Naive thymus-derived CD4-positive, alpha-beta T cell (primary cell): Measurements from ENCODE around the gene TNFAIP8L2. TPM values are rescaled to one million over a fixed set of nuclear protein-coding genes. Genes with fewer than 3 reads are reported as not detected.

Experiments
- ATAC-seq: fragments of 150-1000 bp; cut with Tn5 transposase; 2 replicates; pipeline ENCODE4 v1.10.0; 2021; ENCODE audit warnings: mild to moderate bottlenecking, moderate library complexity
- CTCF ChIA-PET: fragments of 350-600 bp; sonication (Branson Sonifier 250); formaldehyde crosslinking; loops from one replicate; lab custom pipeline; 2021; ENCODE audit warnings: antibody characterized with exemption; lab: Charles Lee
- POLR2A ChIA-PET: fragments of 350-600 bp; sonication (Branson Sonifier 250); formaldehyde crosslinking; loops from one replicate; lab custom pipeline; 2021; ENCODE audit warnings: antibody characterized with exemption, inconsistent platforms; lab: Charles Lee
- DNase-seq, 9 donors: peaks; one replicate each; pipeline versions ENCODE4 v3.0.0 to v3.0.0-alpha.2; 2020 to 2022; ENCODE audit warnings: mixed read lengths in 1 of 9
- H3K27ac ChIP-seq: one replicate; pipeline ENCODE4 v1.7.0; 2013; ENCODE audit warnings: mild to moderate bottlenecking, low read depth, low read length, moderate library complexity
- H3K27me3 ChIP-seq, 2 donors: one replicate each; pipeline ENCODE4 v1.7.0; 2013; ENCODE audit warnings: low read length in 2 of 2, mild to moderate bottlenecking in 2 of 2, moderate library complexity in 2 of 2; ENCODE audit not compliant: control insufficient read depth in 2 of 2, insufficient read depth in 2 of 2
- H3K36me3 ChIP-seq, 3 experiments: 1 replicate in 2 of 3; 2 replicates in 1 of 3; pipeline ENCODE4 v1.7.0; 2013; ENCODE audit warnings: low read length in 3 of 3, mild to moderate bottlenecking in 3 of 3, moderate library complexity in 1 of 3; ENCODE audit not compliant: insufficient read depth in 3 of 3, control insufficient read depth in 2 of 3
- H3K4me1 ChIP-seq, 2 donors: one replicate each; pipeline ENCODE4 v1.7.0; 2013; ENCODE audit warnings: low read length in 2 of 2, mild to moderate bottlenecking in 2 of 2, moderate library complexity in 1 of 2; ENCODE audit not compliant: control insufficient read depth in 2 of 2, insufficient read depth in 2 of 2
- H3K4me3 ChIP-seq: 2 replicates; pipeline ENCODE4 v1.7.0; 2013; ENCODE audit warnings: mild to moderate bottlenecking, low read length
- H3K9me3 ChIP-seq, 3 experiments: 1 replicate in 2 of 3; 2 replicates in 1 of 3; pipeline ENCODE4 v1.7.0; 2013; ENCODE audit warnings: low read length in 3 of 3; ENCODE audit not compliant: control insufficient read depth in 2 of 3
- H3K27ac Mint-ChIP-seq, 9 donors: one replicate each; pipeline ENCODE4 v1.8.0; 2020 to 2022; ENCODE audit warnings: mixed read lengths in 9 of 9, mild to moderate bottlenecking in 8 of 9, moderate library complexity in 5 of 9, inconsistent platforms in 2 of 9
- H3K27me3 Mint-ChIP-seq, 5 donors: one replicate each; pipeline ENCODE4 v1.8.0; 2021 to 2022; ENCODE audit warnings: mixed read lengths in 5 of 5, mild to moderate bottlenecking in 1 of 5
- H3K36me3 Mint-ChIP-seq, 5 donors: one replicate each; pipeline ENCODE4 v1.8.0; 2020 to 2022; ENCODE audit warnings: mixed read lengths in 5 of 5, mild to moderate bottlenecking in 3 of 5, inconsistent platforms in 1 of 5
- H3K4me1 Mint-ChIP-seq, 7 donors: one replicate each; pipeline ENCODE4 v1.8.0; 2020 to 2022; ENCODE audit warnings: mixed read lengths in 7 of 7, mild to moderate bottlenecking in 3 of 7, inconsistent platforms in 1 of 7
- H3K4me3 Mint-ChIP-seq, 10 donors: one replicate each; pipeline ENCODE4 v1.8.0; 2020 to 2022; ENCODE audit warnings: mild to moderate bottlenecking in 10 of 10, mixed read lengths in 10 of 10, moderate library complexity in 6 of 10, inconsistent platforms in 2 of 10
- H3K9me3 Mint-ChIP-seq, 11 donors: one replicate each; pipeline ENCODE4 v1.8.0; 2020 to 2022; ENCODE audit warnings: mixed read lengths in 11 of 11, mild to moderate bottlenecking in 4 of 11, inconsistent platforms in 1 of 11, moderate library complexity in 1 of 11
- intact Hi-C, 2 donors: fragments of 100-400 bp; cut with micrococcal nuclease; formaldehyde crosslinking; loops; one replicate each; pipeline ENCODE4 v1.15.1; 2023
- polyA plus RNA-seq, 2 donors: library from polyadenylated mRNA; unstranded; fragments of 300-500 nt; fragmentation: Illumina TruSeq; gene quantifications; one replicate each; pipeline ENCODE4 v1.2.3, GENCODE V29; 2021
- total RNA-seq, 6 experiments: library from RNA in 5 of 6; stranded (reverse) in 5 of 6; gene quantifications; 1 replicate in 5 of 6; 2 replicates in 1 of 6; pipeline ENCODE4 v1.2.3 and lab custom pipeline; 2021 to 2026

The TNFAIP8L2 gene
- total RNA-seq (10 to 100 TPM in 4 of 5 experiments, 1 to 10 TPM in 1; 3.1 to 59.4 (median 37.6) TPM), polyA plus RNA-seq (10 to 100 TPM; 17.1 to 77.3 TPM), total RNA-seq (lab: John Stamatoyannopoulos, UW) (5.0 reads per million, percentile 24 among the genes with 10 or more reads in this experiment)

- POLR2A ChIA-PET, result interaction anchor here (0.5 to 6.9 kb wide), 38 partner anchors 9 to 793 kb away, joined by 3 to 76 read pairs (median 4); partner anchors contain the start of genes C1orf56, CDC42SE1, LYSMD1 and MINDY1
- H3K27ac Mint-ChIP-seq, result peak within 1 kb of the TSS; percentile 88 to 97 (median 95)
- no peaks in the 10 kb centered on the region for H3K9me3 Mint-ChIP-seq
- DNase-seq, result peak in 7 of 9 donors; percentile 50 to 75 (median 66)
- Histone ChIP-seq H3K27me3 (no peaks in the 10 kb centered on the region), H3K27ac (peak within 1 kb of the TSS; percentile 78), H3K36me3 (peaks cover 0 to 16% (median 3%) of the 10 kb centered on the region in 3 experiments), H3K4me1 (peaks cover 23 to 27% of the 10 kb centered on the region in 2 donors), H3K9me3 (no peaks in the 10 kb centered on the region), H3K4me3 (peak within 1 kb of the TSS; percentile 98)
- ATAC-seq, result peak; percentile 90
- CTCF ChIA-PET, result interaction anchor here (0.5 to 6.6 kb wide), 23 partner anchors 9 to 593 kb away, joined by 3 to 130 read pairs (median 4); partner anchors contain the start of genes C1orf56, CDC42SE1, GABPB2 and LYSMD1
- intact Hi-C loops, result loop anchor here (1.0 to 10.0 kb wide), 18 partner anchors 10 to 595 kb away; partner anchors contain the start of genes SEMA6C (in 2 of the 2), GABPB2 (in 1 of the 2), GOLPH3L (in 1 of the 2) and MINDY1 (in 1 of the 2)
- peaks cover 34 to 61% (median 46%) of the 10 kb centered on the region in 7 donors for H3K4me1 Mint-ChIP-seq
- H3K4me3 Mint-ChIP-seq, result peak within 1 kb of the TSS; percentile 93 to 100 (median 99)
- no peaks in the 10 kb centered on the region for H3K27me3 Mint-ChIP-seq
- peaks cover 0 to 36% (median 23%) of the 10 kb centered on the region in 5 donors for H3K36me3 Mint-ChIP-seq
Measured at GRCh38 chr1:151156515-151156819, at the start of gene TNFAIP8L2. Gene TNFAIP8L2, plus strand, starts transcription at chr1:151156649. Its CDS starts 2,049 bp downstream, at chr1:151158698.

GRCh38 chr1:151106894-151107293 is 49.6 kb upstream of the TNFAIP8L2 start:
- H3K9me3 Mint-ChIP-seq, result peaks cover 0 to 2% (median 0%) of the 10 kb centered on the region in 11 donors
- Histone ChIP-seq H3K9me3 (no peaks in the 10 kb centered on the region), H3K27me3 (no peaks in the 10 kb centered on the region), H3K27ac (no peak overlapping the region), H3K4me1 (no peaks in the 10 kb centered on the region), H3K36me3 (peaks cover 4 to 36% (median 4%) of the 10 kb centered on the region in 3 experiments), H3K4me3 (no peak overlapping the region)
- DNase-seq, result no peak
- H3K4me3 Mint-ChIP-seq, result no peak overlapping the region
- H3K36me3 Mint-ChIP-seq, result peaks cover 0 to 31% (median 8%) of the 10 kb centered on the region in 5 donors
- no peak for ATAC-seq
- ChIA-PET POLR2A (interaction anchor here (0.6 kb wide), 1 partner anchor 112 kb away, joined by 3 read pairs; no protein-coding TSS in a partner anchor), CTCF (no interaction called here)
- intact Hi-C loops, result no loop called here
- H3K27ac Mint-ChIP-seq, result no peak overlapping the region
- no peaks in the 10 kb centered on the region for H3K27me3 Mint-ChIP-seq
- H3K4me1 Mint-ChIP-seq, result no peaks in the 10 kb centered on the region

- no peak overlapping the region for H3K27ac Mint-ChIP-seq
- ATAC-seq (no peak), DNase-seq (no peak)
- no peaks in the 10 kb centered on the region for H3K4me1 ChIP-seq
- no peaks in the 10 kb centered on the region for H3K27me3 ChIP-seq
- intact Hi-C loops, result no loop called here
- no peaks in the 10 kb centered on the region for H3K9me3 ChIP-seq
- peaks cover 4 to 36% (median 4%) of the 10 kb centered on the region in 3 experiments for H3K36me3 ChIP-seq
- H3K9me3 Mint-ChIP-seq, result peaks cover 0 to 2% (median 0%) of the 10 kb centered on the region in 11 donors
- H3K27ac ChIP-seq, result no peak overlapping the region
- H3K4me1 Mint-ChIP-seq, result no peaks in the 10 kb centered on the region
- CTCF ChIA-PET, result interaction anchor here (1.4 kb wide), 1 partner anchor 9 kb away, joined by 6 read pairs; no protein-coding TSS in a partner anchor
- peaks cover 0 to 31% (median 8%) of the 10 kb centered on the region in 5 donors for H3K36me3 Mint-ChIP-seq
- no peaks in the 10 kb centered on the region for H3K27me3 Mint-ChIP-seq
- POLR2A ChIA-PET, result no interaction called here
- no peak overlapping the region for H3K4me3 ChIP-seq
- no peak overlapping the region for H3K4me3 Mint-ChIP-seq
Measured at GRCh38 chr1:151108331-151108730, 48.1 kb upstream of the TNFAIP8L2 start.

GRCh38 chr1:151113877-151114276 is 42.6 kb upstream of the TNFAIP8L2 start:
- H3K36me3 ChIP-seq, result peaks cover 0 to 29% (median 4%) of the 10 kb centered on the region in 3 experiments
- ChIA-PET POLR2A (interaction anchor here (0.7 kb wide), 1 partner anchor 41 kb away, joined by 4 read pairs; no protein-coding TSS in a partner anchor), CTCF (interaction anchor here (0.6 to 1.3 kb wide), 3 partner anchors 138 to 214 kb away, joined by 4 to 6 read pairs (median 5); no protein-coding TSS in a partner anchor)
- ATAC-seq, result no peak
- Mint-ChIP-seq H3K4me1 (no peaks in the 10 kb centered on the region), H3K27ac (peak overlapping the region in 1 of 9 donors; percentile 33), H3K27me3 (no peaks in the 10 kb centered on the region), H3K36me3 (peaks cover 6 to 13% (median 11%) of the 10 kb centered on the region in 5 donors), H3K4me3 (no peak overlapping the region), H3K9me3 (no peaks in the 10 kb centered on the region)
- intact Hi-C loops, result no loop called here
- no peaks in the 10 kb centered on the region for H3K27me3 ChIP-seq
- H3K4me1 ChIP-seq, result no peaks in the 10 kb centered on the region
- H3K9me3 ChIP-seq, result no peaks in the 10 kb centered on the region
- H3K27ac ChIP-seq, result no peak overlapping the region
- DNase-seq, result no peak
- no peak overlapping the region for H3K4me3 ChIP-seq

GRCh38 chr1:151124763-151125403 is 31.6 kb upstream of the TNFAIP8L2 start:
- Histone ChIP-seq H3K36me3 (peaks cover 0 to 20% (median 0%) of the 10 kb centered on the region in 3 experiments), H3K27me3 (no peaks in the 10 kb centered on the region), H3K9me3 (no peaks in the 10 kb centered on the region), H3K27ac (no peak overlapping the region), H3K4me3 (no peak overlapping the region), H3K4me1 (no peaks in the 10 kb centered on the region)
- H3K4me1 Mint-ChIP-seq, result peaks cover 0 to 4% (median 0%) of the 10 kb centered on the region in 7 donors
- H3K4me3 Mint-ChIP-seq, result no peak overlapping the region
- ATAC-seq (no peak), DNase-seq (no peak)
- H3K36me3 Mint-ChIP-seq, result peaks cover 0 to 18% (median 15%) of the 10 kb centered on the region in 5 donors
- no peaks in the 10 kb centered on the region for H3K27me3 Mint-ChIP-seq
- peak overlapping the region in 1 of 9 donors; percentile 43 for H3K27ac Mint-ChIP-seq
- ChIA-PET CTCF (no interaction called here), POLR2A (no interaction called here)
- intact Hi-C loops, result no loop called here
- H3K9me3 Mint-ChIP-seq, result peaks cover 0 to 1% (median 0%) of the 10 kb centered on the region in 11 donors

- H3K27me3 Mint-ChIP-seq, result peaks cover 0 to 12% (median 0%) of the 10 kb centered on the region in 5 donors
- peaks cover 0 to 4% of the 10 kb centered on the region in 2 donors for H3K4me1 ChIP-seq
- H3K9me3 ChIP-seq, result no peaks in the 10 kb centered on the region
- ChIA-PET CTCF (interaction anchor here (0.6 to 0.9 kb wide), 2 partner anchors 43 to 830 kb away, joined by 3 to 8 read pairs; no protein-coding TSS in a partner anchor), POLR2A (interaction anchor here (0.6 to 3.1 kb wide), 3 partner anchors 12 to 723 kb away, joined by 3 to 12 read pairs (median 5); partner anchors contain the start of gene TNFAIP8L2)
- ATAC-seq (no peak), DNase-seq (no peak)
- H3K9me3 Mint-ChIP-seq, result peaks cover 0 to 1% (median 0%) of the 10 kb centered on the region in 11 donors
- intact Hi-C loops, result no loop called here
- no peak overlapping the region for H3K4me3 Mint-ChIP-seq
- H3K27ac Mint-ChIP-seq, result no peak overlapping the region
- H3K36me3 ChIP-seq, result no peaks in the 10 kb centered on the region
- H3K4me1 Mint-ChIP-seq, result peaks cover 4 to 15% (median 12%) of the 10 kb centered on the region in 7 donors
- peaks cover 0 to 6% (median 5%) of the 10 kb centered on the region in 5 donors for H3K36me3 Mint-ChIP-seq
- H3K4me3 ChIP-seq, result no peak overlapping the region
- no peak overlapping the region for H3K27ac ChIP-seq
- H3K27me3 ChIP-seq, result no peaks in the 10 kb centered on the region
Measured at GRCh38 chr1:151128800-151129199, 27.6 kb upstream of the TNFAIP8L2 start.
